Transverse colon (tissue), 4 donors: ENCODE results near the gene AHCTF1. TPM values are rescaled to one million over a fixed set of nuclear protein-coding genes. Genes with fewer than 3 reads are reported as not detected.
A peak's percentile ranks its signal among the peaks of the same experiment; 100 is the strongest.

ENCODE experiments used
- DNase-seq: peaks from one replicate; pipeline ENCODE4 v3.0.0-alpha.2; 2019
- H3K27ac ChIP-seq, 4 donors: fragments of 200-600 bp; sonication (generic); 2 replicates each; pipeline ENCODE4 v1.5.1; 2016 to 2018; ENCODE audit warnings: inconsistent platforms in 4 of 4
- H3K27me3 ChIP-seq: fragments of 200-600 bp; sonication (generic); 2 replicates; pipeline ENCODE4 v1.5.1; 2017; ENCODE audit warnings: inconsistent platforms
- H3K36me3 ChIP-seq, 4 donors: fragments of 200-600 bp; sonication (generic); 2 replicates each; pipeline ENCODE4 v1.5.1; 2017 to 2019; ENCODE audit warnings: inconsistent platforms in 4 of 4
- H3K4me1 ChIP-seq, 4 donors: fragments of 200-600 bp; sonication (generic); 2 replicates each; pipeline ENCODE4 v1.5.1; 2017 to 2020; ENCODE audit warnings: inconsistent platforms in 4 of 4
- H3K4me3 ChIP-seq, 4 donors: fragments of 200-600 bp; sonication (generic); 1 replicate in 1 of 4; 2 replicates in 3 of 4; pipeline versions ENCODE4 v1.5.1 to v1.6.1; 2017 to 2019; ENCODE audit warnings: inconsistent platforms in 4 of 4
- H3K9me3 ChIP-seq, 2 donors: fragments of 200-600 bp; sonication (generic); 2 replicates each; pipeline ENCODE4 v1.5.1; 2017 to 2019; ENCODE audit warnings: inconsistent platforms in 2 of 2
- CTCF ChIP-seq, 5 experiments: fragments of 200-600 bp in 3 of 5; fragments of 450-650 bp in 2 of 5; sonication (generic) in 3 of 5; IDR thresholded peaks; 1 replicate in 2 of 5; 2 replicates in 3 of 5; pipeline ENCODE4 v1.5.1; 2016 to 2017; ENCODE audit warnings: antibody characterized with exemption in 5 of 5, inconsistent platforms in 3 of 5, mild to moderate bottlenecking in 2 of 5, moderate library complexity in 1 of 5
- EP300 ChIP-seq: sonication (generic); formaldehyde crosslinking; IDR thresholded peaks from one replicate; pipeline ENCODE4 v1.6.1; 2017; ENCODE audit warnings: antibody characterized with exemption, low read depth
- POLR2A ChIP-seq: fragments of 450-650 bp; IDR thresholded peaks from one replicate; pipeline ENCODE4 v1.6.1; 2016; ENCODE audit warnings: antibody characterized with exemption, mild to moderate bottlenecking, moderate library complexity
- POLR2AphosphoS5 ChIP-seq, 3 donors: sonication (generic); formaldehyde crosslinking; IDR thresholded peaks; one replicate each; pipeline ENCODE4 v1.6.1; 2016; ENCODE audit warnings: antibody characterized with exemption in 3 of 3
- WGBS, 2 donors: methylation state at CpG; one replicate each; pipeline ENCODE4 v1.1.5; 2018; ENCODE audit warnings: low coverage in 1 of 2; 5-methylcytosine and 5-hydroxymethylcytosine counted together
- in situ Hi-C, 4 donors: fragments of 200-750 bp; cut with MboI; loops; one replicate each; pipeline versions ENCODE4 v1.15.0 to v1.15.1; 2017; ENCODE audit warnings: low sequenced_read_pairs in 3 of 4, low pct_ligation_motif_present in 1 of 4, low pct_unique_long_range_greater_than_20kb in 1 of 4
- intact Hi-C: fragments of 100-400 bp; cut with DNase I; formaldehyde crosslinking; loops from one replicate; pipeline ENCODE4 v1.15.1; 2023; ENCODE audit warnings: low total_unique reads
- total RNA-seq, 4 donors: library from RNA; depleted of rRNA; stranded (reverse); fragments of >200 nt; gene quantifications; one replicate each; pipeline ENCODE4 v1.1.0, GENCODE V29; 2016

Gene AHCTF1
- 100 to 1,000 TPM in 1 of 4 donors, 10 to 100 TPM in 2, 1 to 10 TPM in 1; 10.0 to 113 (median 34.7) TPM for total RNA-seq

- Histone ChIP-seq H3K4me1 (peaks cover 10 to 36% (median 20%) of the 10 kb centered on the region in 4 donors), H3K36me3 (no peaks in the 10 kb centered on the region), H3K4me3 (peak within 1 kb of the TSS; percentile 70 to 98 (median 88)), H3K9me3 (no peaks in the 10 kb centered on the region), H3K27me3 (no peaks in the 10 kb centered on the region), H3K27ac (peak within 1 kb of the TSS; percentile 92 to 99 (median 98))
- in situ Hi-C loops: no loop called here
- intact Hi-C loops: no loop called here
- TF ChIP-seq POLR2AphosphoS5 (IDR thresholded peaks at IDR 0.05) (peak; percentile 99), POLR2A (peak; percentile 98), EP300 (no peak), CTCF (IDR thresholded peaks at IDR 0.05) (no peak)
- peak; percentile 96 for DNase-seq
- WGBS, 2 donors: 0 to 1% methylated on average over 7 to 45 of the region's 90 CpGs
Observed at GRCh38 chr1:246931549-246932365, at the start of gene AHCTF1. Gene AHCTF1 (minus strand): TSS chr1:246931948. CDS start chr1:246918370, 13,578 bp downstream.

- no peaks in the 10 kb centered on the region for H3K27me3 ChIP-seq
- no peaks in the 10 kb centered on the region for H3K4me1 ChIP-seq
- H3K36me3 ChIP-seq: no peaks in the 10 kb centered on the region
- peaks cover 36 to 38% of the 10 kb centered on the region in 2 donors for H3K9me3 ChIP-seq
- TF ChIP-seq CTCF (IDR thresholded peaks at IDR 0.05) (no peak), POLR2A (no peak), EP300 (no peak), POLR2AphosphoS5 (IDR thresholded peaks at IDR 0.05) (no peak)
- DNase-seq: no peak
- in situ Hi-C loops: no loop called here
- H3K27ac ChIP-seq: no peak overlapping the region
- WGBS, 2 donors: 96% methylated on average over 6 of the region's 6 CpGs; no CpG with 5 or more reads in 1 of the 2 donors
- intact Hi-C loops: no loop called here
- H3K4me3 ChIP-seq: no peak overlapping the region
Observed at GRCh38 chr1:246978785-246979184, 47.0 kb upstream of the AHCTF1 start.

- Histone ChIP-seq H3K9me3 (peaks cover 31 to 33% of the 10 kb centered on the region in 2 donors), H3K27me3 (no peaks in the 10 kb centered on the region), H3K4me3 (no peak overlapping the region), H3K4me1 (no peaks in the 10 kb centered on the region), H3K27ac (no peak overlapping the region), H3K36me3 (no peaks in the 10 kb centered on the region)
- 90 to 95% methylated on average over 1 to 2 of the region's 2 CpGs for WGBS, 2 donors
- DNase-seq: no peak
- in situ Hi-C loops (no loop called here), intact Hi-C loops (no loop called here)
- no peak for TF ChIP-seq POLR2AphosphoS5 (IDR thresholded peaks at IDR 0.05)
Observed at GRCh38 chr1:246978281-246978680, 46.5 kb upstream of the AHCTF1 start.

- H3K27ac ChIP-seq: no peak overlapping the region
- H3K9me3 ChIP-seq: peaks cover 0 to 5% of the 10 kb centered on the region in 2 donors
- no peaks in the 10 kb centered on the region for H3K4me1 ChIP-seq
- intact Hi-C loops (no loop called here), in situ Hi-C loops (no loop called here)
- WGBS, 2 donors: 92 to 100% methylated on average over 2 to 7 of the region's 7 CpGs
- no peak for DNase-seq
- TF ChIP-seq POLR2AphosphoS5 (IDR thresholded peaks at IDR 0.05) (no peak), POLR2A (no peak), EP300 (no peak), CTCF (IDR thresholded peaks at IDR 0.05) (no peak)
- no peak overlapping the region for H3K4me3 ChIP-seq
- no peaks in the 10 kb centered on the region for H3K36me3 ChIP-seq
- H3K27me3 ChIP-seq: no peaks in the 10 kb centered on the region
Observed at GRCh38 chr1:246971969-246972368, 40.2 kb upstream of the AHCTF1 start.
